CD4-positive, alpha-beta T cell treated with Interferon gamma for 1 hour (primary cell): Measurements from ENCODE around the gene INSYN1.
"Not testable (repeated sequence)": the region's sequence is repeated elsewhere in the genome, so short reads cannot be mapped to it uniquely, and the experiment has no call there.

Experiments
- DNase-seq: peaks from one replicate; pipeline ENCODE4 v3.0.0-alpha.2; 2020

Gene INSYN1

GRCh38 chr15:73753250-73754130 lies at the start of gene INSYN1:
Gene INSYN1 (minus strand): TSS chr15:73753351. CDS start chr15:73751130, 2,221 bp downstream.
- no peak for DNase-seq

DNA sequence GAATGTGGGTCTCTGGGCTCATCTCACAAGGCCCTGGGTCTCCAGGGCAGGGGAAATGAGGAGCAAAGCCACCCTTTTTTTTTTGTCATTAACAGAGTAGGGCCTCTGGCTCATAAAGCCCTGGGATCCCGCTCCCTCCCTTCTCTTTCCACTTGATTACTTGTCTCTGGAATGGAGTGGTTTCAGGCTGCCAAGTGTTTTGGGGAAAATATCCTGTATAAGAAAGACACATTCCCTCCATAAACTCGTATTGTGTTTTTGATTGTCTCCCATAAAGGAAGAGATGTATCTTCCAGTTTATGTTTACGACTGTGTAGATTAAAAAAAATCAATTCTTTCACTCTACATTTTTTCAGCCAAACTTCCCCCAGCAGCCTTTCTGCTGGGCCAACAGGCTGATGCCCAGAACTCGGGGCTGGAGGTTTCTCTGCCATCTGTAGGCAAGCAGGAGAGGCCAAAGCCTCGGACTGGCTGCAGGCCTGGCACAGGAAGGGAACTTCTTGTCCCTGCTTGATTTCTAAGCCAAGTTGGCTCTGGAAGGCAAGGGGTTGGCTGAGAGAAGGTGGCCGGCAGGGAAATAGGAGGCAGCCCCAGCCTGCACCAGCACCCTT lies 49.4 kb upstream of the INSYN1 start:
- no peak for DNase-seq

DNA sequence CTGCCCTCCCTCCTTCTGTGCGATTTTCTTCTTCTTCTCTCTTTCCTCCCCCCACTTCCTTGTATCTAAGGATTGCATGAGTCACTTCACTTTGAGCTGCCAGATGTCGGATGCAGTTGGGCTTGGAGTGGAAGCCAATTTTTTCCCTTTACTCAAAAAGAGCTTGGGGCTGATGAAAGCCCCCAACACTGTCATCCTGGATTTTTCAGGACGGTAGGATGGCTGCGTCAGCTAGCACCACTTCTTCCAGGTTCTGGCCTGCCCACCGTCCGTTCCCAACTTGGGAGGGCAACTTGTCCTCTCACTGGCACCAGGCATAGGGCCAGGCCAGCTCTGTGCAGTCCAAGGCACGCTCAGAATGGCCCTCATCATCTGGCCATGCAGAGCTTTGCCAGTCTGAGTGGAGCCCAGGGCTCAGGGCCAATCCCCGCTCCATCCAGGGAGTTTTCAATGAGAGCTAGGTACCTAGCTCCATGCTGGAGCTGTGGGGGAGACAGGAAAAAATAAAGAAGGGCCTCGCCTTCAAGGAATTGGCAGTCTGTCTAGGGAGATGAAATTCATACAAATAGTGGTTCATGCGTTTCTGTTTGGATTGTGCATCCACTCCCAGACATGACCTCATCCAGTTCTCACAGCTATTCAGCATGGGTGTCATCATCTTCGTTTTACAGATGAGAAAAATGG lies 47.7 kb upstream of the INSYN1 start:
- no peak for DNase-seq

DNA sequence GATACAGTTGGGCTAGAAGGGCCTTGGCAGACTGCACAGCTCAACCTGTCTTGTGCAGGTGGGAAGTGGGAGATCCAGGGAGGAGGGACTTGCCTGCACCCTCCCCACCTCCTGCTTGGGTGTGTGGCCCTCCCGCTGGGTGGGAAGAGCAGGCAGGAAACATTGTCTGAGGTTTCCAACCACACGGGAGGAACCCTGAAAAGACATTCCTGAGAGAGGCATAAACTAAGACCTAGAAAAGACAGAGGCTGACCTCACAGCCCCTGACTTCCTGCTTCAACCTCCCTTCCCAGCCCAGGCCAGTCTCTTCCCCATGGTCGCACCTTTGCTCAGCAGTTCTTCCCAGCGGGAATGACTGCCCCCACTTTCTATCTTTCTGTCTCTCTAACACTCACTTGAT lies 46.3 kb upstream of the INSYN1 start:
- DNase-seq, result no peak

DNA sequence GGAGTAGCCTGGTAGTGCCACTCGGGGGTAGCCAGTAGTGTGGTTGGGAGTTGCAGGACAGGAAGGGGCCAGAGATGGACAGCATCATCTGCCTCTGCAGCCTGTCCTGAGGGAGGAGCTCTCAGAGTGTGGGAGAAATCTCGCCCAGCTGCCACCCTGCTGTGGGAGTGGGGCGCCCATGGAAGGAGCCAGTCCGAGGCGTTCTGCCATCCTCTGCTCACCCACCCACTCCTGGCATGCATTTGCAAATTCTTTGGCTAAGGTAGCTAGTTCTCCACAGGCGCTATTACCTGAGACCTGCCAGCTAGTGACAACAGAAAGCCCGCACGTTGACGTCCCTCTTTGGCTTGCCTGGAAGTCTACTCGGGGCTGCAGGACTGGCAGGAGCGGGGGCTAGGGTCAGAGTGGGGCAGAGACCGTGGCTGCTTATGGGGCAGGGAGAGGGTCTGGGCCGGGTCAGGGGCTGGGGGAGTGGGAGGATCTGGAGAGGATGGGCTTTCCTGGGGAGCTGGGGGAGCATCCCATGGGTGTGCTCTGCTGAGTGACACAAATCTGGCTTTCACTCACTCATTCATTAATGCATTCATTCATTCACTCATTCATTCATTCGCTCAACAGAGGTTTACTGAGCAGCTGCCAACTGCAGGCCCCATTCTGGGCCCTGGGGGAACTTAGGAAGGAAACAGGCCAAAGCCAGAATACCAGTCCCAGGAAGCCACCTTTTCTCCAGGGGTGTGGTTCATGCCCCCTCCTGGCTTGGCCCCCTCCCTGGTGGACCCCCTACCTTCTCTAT lies 44.4 kb upstream of the INSYN1 start:
- DNase-seq, result no peak

DNA sequence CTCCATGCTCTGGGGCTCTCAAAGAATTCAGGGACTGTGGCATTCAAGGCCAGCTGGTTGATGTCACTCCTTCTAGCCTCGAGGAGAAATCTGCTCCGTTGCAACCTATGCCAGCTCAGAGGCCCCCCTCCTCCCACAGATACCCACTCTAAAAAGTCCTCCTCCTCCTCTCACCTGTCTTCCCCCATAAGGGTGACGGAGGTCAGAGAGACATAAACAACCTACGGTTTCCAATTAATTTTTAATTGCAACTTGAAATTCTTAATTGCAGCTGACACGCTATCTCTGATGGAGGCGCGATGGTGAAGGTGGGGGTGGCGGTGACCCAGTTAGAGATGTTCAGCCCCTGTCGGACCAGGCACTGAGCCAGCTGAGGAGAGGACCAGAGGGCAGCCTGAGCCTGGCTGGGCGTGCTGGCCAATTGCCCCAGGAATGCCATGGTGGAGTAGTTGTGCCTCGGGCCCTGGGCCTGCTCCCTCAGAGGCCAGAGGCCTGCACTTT lies 43.2 kb upstream of the INSYN1 start:
- DNase-seq, result no peak

GRCh38 chr15:73794443-73795133 lies 41.4 kb upstream of the INSYN1 start:
- DNase-seq, result no peak

DNA sequence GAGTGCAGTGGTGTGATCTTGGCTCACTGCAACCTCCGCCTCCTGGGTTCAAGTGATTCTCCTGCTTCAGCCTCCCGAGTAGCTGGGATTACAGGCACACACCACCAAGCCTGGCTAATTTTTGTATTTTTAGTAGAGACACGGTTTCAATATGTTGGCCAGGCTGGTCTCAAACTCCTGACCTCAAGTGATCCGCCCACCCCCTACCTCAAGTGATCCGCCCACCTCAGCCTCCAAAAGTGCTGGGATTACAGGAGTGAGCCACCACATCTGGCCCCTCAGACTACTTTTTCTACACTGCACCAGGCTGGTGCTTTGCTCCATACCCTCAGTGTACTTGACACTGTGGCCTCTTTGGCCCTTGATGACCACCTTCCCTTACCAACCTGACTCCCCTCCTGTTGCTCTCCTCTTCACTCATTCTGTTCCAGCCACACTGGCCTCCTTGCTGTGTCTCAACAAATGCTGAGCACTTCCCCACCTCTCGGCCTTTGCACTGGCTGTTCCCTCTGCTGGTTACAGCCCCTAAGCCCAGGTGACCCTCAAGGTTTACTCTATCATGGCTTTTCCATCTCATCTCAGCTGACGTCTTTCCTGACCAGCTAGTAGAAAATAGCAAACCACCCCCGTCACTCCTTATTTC lies 39.9 kb upstream of the INSYN1 start:
- not testable (repeated sequence) for DNase-seq

DNA sequence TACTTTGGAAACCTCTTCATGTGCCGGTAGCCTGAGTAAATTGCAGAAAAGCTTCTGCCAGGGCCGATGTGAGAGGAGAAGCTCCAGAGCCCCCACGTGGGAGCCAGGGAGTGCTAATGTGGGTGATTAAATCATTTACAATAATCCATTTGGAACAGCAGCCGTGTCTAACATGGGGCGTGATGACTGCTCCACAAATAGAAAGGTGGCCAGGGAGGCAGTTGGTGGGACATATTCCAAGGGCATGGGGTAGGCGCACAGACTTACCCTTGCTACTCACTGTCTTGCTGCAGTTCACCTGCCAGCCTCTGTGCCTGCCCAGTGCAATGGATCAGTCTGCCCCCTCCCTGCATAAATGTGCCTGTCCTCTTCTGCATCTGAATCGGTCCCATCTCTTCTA lies 39.3 kb upstream of the INSYN1 start:
- DNase-seq, result no peak

- DNase-seq, result no peak
Measured at GRCh38 chr15:73789521-73790240, 36.5 kb upstream of the INSYN1 start.

- no peak for DNase-seq
Measured at GRCh38 chr15:73787621-73788020, 34.5 kb upstream of the INSYN1 start.

DNA sequence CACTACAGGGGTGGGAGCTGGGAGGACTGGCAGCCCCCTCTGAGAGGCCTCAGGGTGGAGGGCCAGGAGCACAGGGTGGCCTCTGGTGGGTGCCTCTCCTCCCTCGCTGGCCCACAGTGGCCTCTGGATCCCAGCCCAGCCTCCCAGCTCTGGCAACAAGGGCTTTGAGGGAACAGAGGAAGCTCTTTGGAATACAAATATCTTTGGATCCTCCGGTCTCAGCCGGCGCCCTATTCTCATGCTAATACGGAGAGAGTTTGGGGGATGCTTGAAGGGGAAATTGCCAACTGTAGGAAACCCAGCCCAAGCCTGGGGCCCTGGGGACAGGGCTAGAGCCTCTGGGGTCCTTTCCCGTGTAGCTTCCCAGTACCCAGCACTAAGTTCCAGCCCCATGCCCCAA lies 33.4 kb upstream of the INSYN1 start:
- no peak for DNase-seq

GRCh38 chr15:73785256-73786014 lies 32.3 kb upstream of the INSYN1 start:
- not testable (repeated sequence) for DNase-seq

GRCh38 chr15:73784291-73784690 lies 31.1 kb upstream of the INSYN1 start:
- no peak for DNase-seq

- DNase-seq, result no peak
Measured at GRCh38 chr15:73782344-73782959, 29.3 kb upstream of the INSYN1 start.

- no peak for DNase-seq
Measured at GRCh38 chr15:73781038-73781925, 28.1 kb upstream of the INSYN1 start.

- DNase-seq, result no peak
Measured at GRCh38 chr15:73779974-73780373, 26.8 kb upstream of the INSYN1 start.

- no peak for DNase-seq
Measured at GRCh38 chr15:73777741-73778140, 24.6 kb upstream of the INSYN1 start.

DNA sequence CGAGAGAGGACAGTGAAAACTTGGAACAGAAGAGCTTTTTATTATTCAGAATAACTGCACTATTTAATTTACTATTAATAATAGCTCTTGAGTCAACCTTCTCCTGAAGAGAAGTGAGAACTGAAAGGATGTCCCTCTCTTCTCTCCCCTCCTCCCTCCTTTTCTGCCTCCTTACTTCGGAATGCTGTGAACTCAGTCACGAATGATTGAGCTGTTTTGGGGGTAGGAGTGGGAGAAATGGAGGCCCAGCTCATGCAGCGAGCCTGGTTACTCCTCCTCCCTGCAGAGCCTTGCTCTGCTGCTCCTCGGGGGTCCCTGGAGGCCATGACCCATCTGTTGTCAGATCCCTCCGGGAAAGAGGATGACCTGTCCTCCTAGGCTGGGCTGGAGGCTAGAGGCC lies 20.3 kb upstream of the INSYN1 start:
- no peak for DNase-seq
